Gastroesophageal sphincter (tissue), 4 donors: ENCODE measurements around the gene OR4K17. TPM values are rescaled to one million over a fixed set of nuclear protein-coding genes. Genes with fewer than 3 reads are reported as not detected.
"Not testable (repeated sequence)": the region's sequence is repeated elsewhere in the genome, so short reads cannot be mapped to it uniquely, and the experiment has no call there.

Source experiments
- ATAC-seq: fragments of 150-250 bp; one replicate; pipeline ENCODE4 v1.9.1; 2016; ENCODE audit warnings: mild to moderate bottlenecking, moderate library complexity
- H3K27ac ChIP-seq, 4 donors: fragments of 200-600 bp; sonication (generic) in 3 of 4; 1 replicate in 3 of 4; 2 replicates in 1 of 4; pipeline ENCODE4 v1.5.1; 2016 to 2019
- H3K27me3 ChIP-seq: fragments of 200-600 bp; sonication (generic); one replicate; pipeline ENCODE4 v1.5.1; 2019
- H3K36me3 ChIP-seq, 2 donors: fragments of 200-600 bp; sonication (generic); one replicate each; pipeline ENCODE4 v1.5.1; 2019; ENCODE audit warnings: control low read depth in 1 of 2
- H3K4me1 ChIP-seq, 3 donors: fragments of 200-600 bp; sonication (generic); 1 replicate in 2 of 3; 2 replicates in 1 of 3; pipeline ENCODE4 v1.5.1; 2016 to 2019; ENCODE audit warnings: control low read depth in 2 of 3
- H3K4me3 ChIP-seq, 2 donors: fragments of 200-600 bp; sonication (generic); one replicate each; pipeline ENCODE4 v1.5.1; 2019; ENCODE audit warnings: mild to moderate bottlenecking in 1 of 2, moderate library complexity in 1 of 2
- H3K9me3 ChIP-seq, 3 donors: fragments of 200-600 bp; sonication (generic); one replicate each; pipeline ENCODE4 v1.5.1; 2017 to 2019; ENCODE audit warnings: control low read depth in 2 of 3
- EP300 ChIP-seq: sonication (generic); formaldehyde crosslinking; IDR thresholded peaks from one replicate; pipeline ENCODE4 v1.6.1; 2017; ENCODE audit warnings: antibody characterized with exemption, mild to moderate bottlenecking
- POLR2A ChIP-seq, 2 donors: fragments of 450-650 bp; IDR thresholded peaks; one replicate each; pipeline ENCODE4 v1.6.1; 2017; ENCODE audit warnings: antibody characterized with exemption in 2 of 2, mild to moderate bottlenecking in 2 of 2, moderate library complexity in 1 of 2
- POLR2AphosphoS5 ChIP-seq: sonication (generic); formaldehyde crosslinking; IDR thresholded peaks from one replicate; pipeline ENCODE4 v1.6.1; 2017; ENCODE audit warnings: antibody characterized with exemption
- WGBS, 2 donors: methylation state at CpG; one replicate each; pipeline ENCODE4 v1.1.5; 2018; ENCODE audit warnings: low coverage in 1 of 2; 5-methylcytosine and 5-hydroxymethylcytosine counted together
- total RNA-seq, 4 donors: library from RNA; depleted of rRNA; stranded (reverse); fragments of >200 nt; gene quantifications; one replicate each; pipeline ENCODE4 v1.1.0, GENCODE V29; 2016
- TF ChIP-seq, protein P1 (sequence below), 4 experiments: fragments of 200-600 bp in 2 of 4; fragments of 450-650 bp in 2 of 4; sonication (generic) in 1 of 4; IDR thresholded peaks; one replicate each; pipeline ENCODE4 v1.5.1; 2017 to 2019; ENCODE audit warnings: antibody characterized with exemption in 4 of 4, mild to moderate bottlenecking in 2 of 4, moderate library complexity in 2 of 4

OR4K17 gene
- not detected for total RNA-seq

DNA sequence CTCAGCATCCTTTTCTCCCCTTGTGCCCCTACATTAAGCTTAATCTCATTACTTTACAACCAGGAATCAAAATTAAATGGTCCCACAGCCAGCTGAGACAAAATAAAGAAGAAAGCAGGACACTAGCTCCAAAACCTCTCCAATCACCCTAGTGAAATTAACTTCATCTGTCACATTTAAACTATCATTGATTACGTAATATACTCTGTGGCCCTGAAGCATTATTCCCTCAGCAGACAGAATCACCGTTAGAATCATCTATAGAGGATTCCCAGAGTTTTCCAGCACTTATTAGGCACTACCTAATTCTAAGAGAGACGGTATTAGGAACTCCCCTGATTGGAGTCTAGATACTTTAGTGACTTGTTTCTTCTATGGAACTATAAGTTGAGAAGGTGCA lies at the start of gene OR4K17:
Gene OR4K17, plus strand, starts transcription at position 302 of the 400 bp plus-strand sequence. CDS start 6,761 bp downstream, outside the sequence.
- WGBS, 2 donors = 59 to 63% methylated on average over 3 of the region's 3 CpGs
- no peak for TF ChIP-seq POLR2A (IDR thresholded peaks at IDR 0.05)
- TF ChIP-seq, protein P1, sequence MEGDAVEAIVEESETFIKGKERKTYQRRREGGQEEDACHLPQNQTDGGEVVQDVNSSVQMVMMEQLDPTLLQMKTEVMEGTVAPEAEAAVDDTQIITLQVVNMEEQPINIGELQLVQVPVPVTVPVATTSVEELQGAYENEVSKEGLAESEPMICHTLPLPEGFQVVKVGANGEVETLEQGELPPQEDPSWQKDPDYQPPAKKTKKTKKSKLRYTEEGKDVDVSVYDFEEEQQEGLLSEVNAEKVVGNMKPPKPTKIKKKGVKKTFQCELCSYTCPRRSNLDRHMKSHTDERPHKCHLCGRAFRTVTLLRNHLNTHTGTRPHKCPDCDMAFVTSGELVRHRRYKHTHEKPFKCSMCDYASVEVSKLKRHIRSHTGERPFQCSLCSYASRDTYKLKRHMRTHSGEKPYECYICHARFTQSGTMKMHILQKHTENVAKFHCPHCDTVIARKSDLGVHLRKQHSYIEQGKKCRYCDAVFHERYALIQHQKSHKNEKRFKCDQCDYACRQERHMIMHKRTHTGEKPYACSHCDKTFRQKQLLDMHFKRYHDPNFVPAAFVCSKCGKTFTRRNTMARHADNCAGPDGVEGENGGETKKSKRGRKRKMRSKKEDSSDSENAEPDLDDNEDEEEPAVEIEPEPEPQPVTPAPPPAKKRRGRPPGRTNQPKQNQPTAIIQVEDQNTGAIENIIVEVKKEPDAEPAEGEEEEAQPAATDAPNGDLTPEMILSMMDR (IDR thresholded peaks at IDR 0.05) = no peak
- TF ChIP-seq EP300 = no peak
- TF ChIP-seq POLR2AphosphoS5 = no peak
- no peak within 1 kb of the TSS for H3K4me3 ChIP-seq
- H3K4me1 ChIP-seq = no peaks in the 10 kb centered on the region
- H3K36me3 ChIP-seq = no peaks in the 10 kb centered on the region
- ATAC-seq = no peak
- H3K27me3 ChIP-seq = no peaks in the 10 kb centered on the region
- no peaks in the 10 kb centered on the region for H3K9me3 ChIP-seq
- no peak within 1 kb of the TSS for H3K27ac ChIP-seq

GRCh38 chr14:20092050-20092449 lies 18.5 kb upstream of the OR4K17 start:
- Histone ChIP-seq H3K27ac (no peak overlapping the region), H3K27me3 (no peaks in the 10 kb centered on the region), H3K36me3 (no peaks in the 10 kb centered on the region), H3K4me1 (no peaks in the 10 kb centered on the region), H3K9me3 (no peaks in the 10 kb centered on the region), H3K4me3 (no peak overlapping the region)
- TF ChIP-seq EP300 (no peak), POLR2AphosphoS5 (no peak), POLR2A (IDR thresholded peaks at IDR 0.05) (no peak)
- TF ChIP-seq, protein P1 (IDR thresholded peaks at IDR 0.05) = no peak
- no peak for ATAC-seq
- 44 to 51% methylated on average over 4 of the region's 4 CpGs for WGBS, 2 donors

DNA sequence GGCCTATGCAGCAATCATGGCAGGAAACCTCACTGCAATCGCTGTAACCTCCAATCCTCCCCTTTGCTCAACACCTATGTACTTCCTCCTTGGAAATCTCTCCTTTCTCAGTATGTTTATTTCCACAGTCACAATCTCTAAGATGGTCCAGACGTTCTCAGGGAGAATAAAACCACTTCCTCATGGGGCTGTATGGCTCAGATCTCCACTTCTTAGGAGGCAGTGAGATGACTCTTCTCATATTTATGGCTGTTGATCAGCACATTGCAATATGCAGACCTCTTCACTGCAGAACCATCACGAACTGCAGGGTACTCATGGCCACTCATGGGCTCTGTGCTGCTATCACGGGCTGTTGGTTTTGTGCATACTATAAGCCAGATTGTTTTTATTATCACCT lies 17.1 kb upstream of the OR4K17 start:
- no peak for TF ChIP-seq POLR2A (IDR thresholded peaks at IDR 0.05)
- no peak for TF ChIP-seq POLR2AphosphoS5
- TF ChIP-seq, protein P1 (IDR thresholded peaks at IDR 0.05) = no peak
- no peak for TF ChIP-seq EP300
- Histone ChIP-seq H3K27ac (no peak overlapping the region), H3K4me1 (no peaks in the 10 kb centered on the region), H3K4me3 (no peak overlapping the region), H3K36me3 (no peaks in the 10 kb centered on the region), H3K27me3 (no peaks in the 10 kb centered on the region), H3K9me3 (no peaks in the 10 kb centered on the region)
- ATAC-seq = no peak
- 33 to 40% methylated on average over 4 of the region's 4 CpGs for WGBS, 2 donors

GRCh38 chr14:20098926-20099770 lies 11.4 kb upstream of the OR4K17 start:
- not testable (repeated sequence) for H3K36me3 ChIP-seq, H3K4me1 ChIP-seq, H3K27me3 ChIP-seq, ATAC-seq, H3K27ac ChIP-seq, H3K4me3 ChIP-seq
- H3K9me3 ChIP-seq = peaks cover 0 to 22% (median 0%) of the 10 kb centered on the region in 3 donors
- 88% methylated on average over 3 of the region's 32 CpGs; no CpG with 5 or more reads in 1 of the 2 donors for WGBS, 2 donors

- Histone ChIP-seq H3K4me3 (no peak overlapping the region), H3K27me3 (no peaks in the 10 kb centered on the region), H3K27ac (no peak overlapping the region), H3K36me3 (no peaks in the 10 kb centered on the region), H3K9me3 (no peaks in the 10 kb centered on the region), H3K4me1 (no peaks in the 10 kb centered on the region)
- no peak for ATAC-seq
- WGBS, 2 donors = 81 to 86% methylated on average over 3 of the region's 3 CpGs
- TF ChIP-seq POLR2A (IDR thresholded peaks at IDR 0.05) = no peak
- no peak for TF ChIP-seq POLR2AphosphoS5
- TF ChIP-seq, protein P1 (IDR thresholded peaks at IDR 0.05) = no peak
- TF ChIP-seq EP300 = no peak
Observed at GRCh38 chr14:20112321-20112720, 1.8 kb downstream of the OR4K17 start.
